HG02642 (cell line): Measurements from ENCODE around the gene MLH1.
"Not testable (repeated sequence)": the region's sequence is repeated elsewhere in the genome, so short reads cannot be mapped to it uniquely, and the experiment has no call there.

Source experiments
- ATAC-seq: cut with Tn5 transposase; IDR thresholded peaks from one replicate; pipeline ENCODE4 v1.9.1; 2021; ENCODE audit warnings: mild to moderate bottlenecking; ENCODE audit not compliant: unreplicated experiment, poor library complexity

MLH1 gene

GRCh38 chr3:37030588-37030987 lies 37.3 kb downstream of the MLH1 start:
- no peak for ATAC-seq

GRCh38 chr3:37031096-37031682 lies 37.9 kb downstream of the MLH1 start:
- ATAC-seq, result no peak

- ATAC-seq, result no peak
Measured at GRCh38 chr3:37032961-37033360, 39.6 kb downstream of the MLH1 start.

DNA sequence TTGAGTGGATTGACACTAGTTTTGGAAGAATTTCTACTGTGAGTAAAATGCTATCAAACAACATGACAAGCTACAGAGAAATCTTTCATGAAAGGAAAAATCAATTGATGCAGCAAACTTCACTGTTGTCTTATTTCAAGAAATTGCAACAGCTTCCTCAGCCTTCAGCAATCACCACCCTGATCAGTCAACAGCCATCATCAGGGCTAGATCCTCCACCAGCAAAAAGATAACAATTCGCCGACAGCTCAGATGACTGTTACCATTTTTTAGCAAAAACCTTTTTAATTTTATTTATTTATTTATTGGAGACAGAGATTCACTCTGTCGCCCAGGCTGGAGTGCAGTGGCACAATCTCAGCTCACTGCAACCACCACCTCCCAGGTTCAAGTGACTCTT lies 44.0 kb downstream of the MLH1 start:
- ATAC-seq, result no peak

DNA sequence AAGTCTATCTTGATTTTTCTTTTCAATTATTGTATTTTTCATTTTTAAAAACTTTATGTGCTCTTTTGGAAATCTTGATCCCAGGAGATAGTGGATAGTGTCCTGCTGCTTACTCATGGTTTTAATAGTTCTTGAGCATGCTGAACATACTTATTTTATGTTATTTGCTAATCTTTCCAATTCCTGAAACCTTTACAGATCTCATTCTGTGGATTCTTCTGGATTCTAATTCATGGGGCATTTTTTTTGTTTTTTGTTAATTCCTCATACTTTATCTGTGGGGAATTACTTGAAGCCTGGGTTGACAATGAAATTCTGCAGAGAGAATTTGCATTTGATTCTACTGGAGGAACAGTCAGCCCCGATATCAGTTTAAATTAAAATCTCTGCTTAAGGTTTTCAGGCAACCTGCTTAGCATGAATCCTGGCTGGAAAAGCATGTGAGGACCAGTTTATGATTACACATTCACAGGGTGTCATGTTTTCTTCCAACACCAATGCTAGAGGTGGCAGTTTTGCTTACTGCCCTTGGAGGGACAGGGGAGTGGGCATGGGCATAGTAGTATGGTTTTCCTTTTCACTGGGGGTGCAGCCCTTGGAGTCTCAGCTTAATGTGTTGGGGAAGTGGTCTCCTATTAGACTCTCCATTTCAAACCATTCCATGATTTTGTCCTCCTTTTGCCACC lies 46.0 kb downstream of the MLH1 start:
- no peak for ATAC-seq

- no peak for ATAC-seq
Measured at GRCh38 chr3:37040231-37040630, 46.9 kb downstream of the MLH1 start.

DNA sequence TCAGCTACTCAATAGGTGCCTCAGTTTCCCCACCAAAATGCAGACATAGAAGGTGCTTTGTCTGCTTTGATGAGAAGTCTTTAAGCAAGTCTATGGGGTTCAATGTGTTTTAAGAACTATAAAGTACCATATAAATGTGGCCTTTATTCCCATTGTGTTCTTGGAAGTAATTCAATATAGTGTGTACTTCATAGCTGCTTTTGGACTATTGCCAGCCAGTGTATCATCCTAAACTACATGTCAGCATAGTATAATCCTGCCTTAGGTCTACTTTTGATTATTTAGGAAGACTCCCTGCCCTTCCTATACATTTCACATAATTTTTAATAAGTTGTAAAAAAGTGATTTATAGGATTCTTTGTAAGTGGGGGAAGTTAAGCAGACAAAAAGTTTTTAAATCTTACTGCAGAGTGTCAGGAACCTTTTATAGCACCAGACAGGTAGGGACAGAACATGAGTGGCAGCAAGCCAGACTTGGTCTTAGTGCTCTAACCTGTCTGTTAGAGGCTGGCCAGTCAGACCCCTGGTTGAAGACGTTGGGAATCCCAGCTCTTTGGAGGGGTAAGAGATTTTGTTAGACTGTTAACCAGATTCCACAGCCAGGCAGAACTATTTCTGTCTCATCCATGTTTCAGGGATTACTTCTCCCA lies 48.4 kb downstream of the MLH1 start:
- ATAC-seq, result no peak

GRCh38 chr3:37042712-37043111 lies 49.4 kb downstream of the MLH1 start:
- ATAC-seq, result not testable (repeated sequence)

GRCh38 chr3:37050282-37050681 lies 57.0 kb downstream of the MLH1 start:
- ATAC-seq, result no peak

GRCh38 chr3:37052860-37053259 lies 59.5 kb downstream of the MLH1 start:
- no peak for ATAC-seq

DNA sequence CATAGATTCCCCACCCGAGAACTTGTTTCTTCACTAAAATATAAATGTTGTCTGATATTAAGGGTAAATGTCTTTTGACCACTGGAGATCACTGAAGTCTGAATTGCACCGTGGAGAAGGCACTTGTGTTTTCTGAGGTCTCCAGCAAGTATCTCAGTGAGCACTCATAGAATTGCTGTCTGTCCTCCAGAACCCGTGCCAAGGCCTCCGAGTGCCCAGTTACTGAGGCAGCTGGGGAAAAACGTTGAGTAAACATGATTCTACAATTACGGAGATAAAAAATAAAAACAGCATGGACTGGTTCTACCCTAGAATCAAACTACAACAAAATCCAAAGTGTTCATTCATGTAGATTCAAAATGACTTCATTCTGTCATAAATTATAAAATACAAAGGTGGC lies 60.0 kb downstream of the MLH1 start:
- ATAC-seq, result no peak

DNA sequence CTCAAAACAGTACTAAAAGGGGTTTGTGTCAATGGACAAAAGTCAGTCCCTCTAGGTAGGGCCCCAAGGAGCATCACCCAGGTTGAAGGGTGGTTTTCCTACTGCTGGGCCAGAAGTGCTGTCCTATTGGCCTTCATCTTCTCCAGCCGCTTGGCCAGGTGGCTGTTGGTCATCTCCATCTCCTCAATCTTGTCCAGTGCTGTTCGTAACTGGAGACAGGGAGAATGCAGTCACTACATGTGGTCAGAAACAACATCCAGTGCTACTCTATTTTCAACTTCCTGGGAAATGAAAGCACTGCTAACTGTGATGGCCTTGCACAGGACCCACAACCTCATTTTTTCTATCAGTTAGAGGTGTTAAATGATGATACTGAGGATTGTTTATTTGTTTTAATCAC lies 60.4 kb downstream of the MLH1 start:
- ATAC-seq, result no peak

DNA sequence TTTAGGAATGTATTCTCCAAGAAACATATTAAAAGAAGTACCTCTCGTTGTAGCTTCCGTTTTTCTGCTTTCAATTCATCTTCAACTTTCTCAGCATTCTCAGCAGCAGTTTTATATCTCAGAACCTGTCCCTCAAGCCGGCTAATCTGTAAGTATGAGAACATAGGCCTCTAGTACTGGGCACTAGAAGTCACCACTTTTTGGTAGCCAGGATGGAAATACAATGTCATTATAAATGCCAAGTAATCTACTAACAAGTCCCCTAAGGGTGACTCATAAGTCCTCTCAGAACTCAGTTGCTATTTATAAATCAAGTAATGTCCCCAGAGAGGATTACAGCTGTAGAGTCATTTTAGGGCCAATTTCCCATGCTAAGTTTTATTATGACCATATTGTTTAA lies 61.1 kb downstream of the MLH1 start:
- peak; percentile 57 for ATAC-seq

GRCh38 chr3:37055077-37055476 lies 61.8 kb downstream of the MLH1 start:
- not testable (repeated sequence) for ATAC-seq

DNA sequence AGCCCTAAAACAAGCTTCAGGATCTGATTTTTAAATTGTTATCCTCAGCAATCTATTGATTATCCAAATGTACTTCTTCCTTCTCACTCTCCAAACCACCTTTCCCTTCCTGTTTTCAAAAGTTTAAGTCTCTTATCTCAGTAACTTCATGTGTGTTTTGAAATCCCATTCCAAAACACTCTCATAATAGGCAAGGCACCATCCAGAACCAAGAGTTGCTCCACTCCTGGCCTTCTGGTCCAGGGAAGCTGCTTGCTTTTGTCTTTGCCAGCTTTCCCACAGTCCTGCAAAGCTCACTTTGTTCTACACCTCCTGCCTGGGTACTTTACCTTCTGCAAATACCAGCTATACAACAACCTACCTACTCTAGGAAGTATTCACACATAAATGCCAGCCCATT lies 63.5 kb downstream of the MLH1 start:
- no peak for ATAC-seq

DNA sequence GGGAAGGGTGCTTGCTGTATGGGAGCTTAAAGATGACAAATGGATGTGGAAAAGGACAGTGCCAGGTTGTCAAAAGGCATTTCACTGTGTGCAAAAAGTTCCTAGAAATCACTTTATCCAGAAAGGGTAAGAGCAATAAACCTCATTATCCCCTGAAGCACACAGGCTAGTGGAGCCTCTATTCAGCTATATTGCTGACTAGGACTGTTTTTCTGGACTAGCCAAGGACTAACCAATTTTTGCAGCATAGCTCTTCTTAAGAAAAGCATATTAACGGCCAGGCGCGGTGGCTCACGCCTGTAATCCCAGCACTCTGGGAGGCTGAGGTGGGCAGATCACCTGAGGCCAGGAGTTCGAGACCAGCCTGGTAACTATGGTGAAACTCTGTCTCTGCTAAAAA lies 64.8 kb downstream of the MLH1 start:
- no peak for ATAC-seq

DNA sequence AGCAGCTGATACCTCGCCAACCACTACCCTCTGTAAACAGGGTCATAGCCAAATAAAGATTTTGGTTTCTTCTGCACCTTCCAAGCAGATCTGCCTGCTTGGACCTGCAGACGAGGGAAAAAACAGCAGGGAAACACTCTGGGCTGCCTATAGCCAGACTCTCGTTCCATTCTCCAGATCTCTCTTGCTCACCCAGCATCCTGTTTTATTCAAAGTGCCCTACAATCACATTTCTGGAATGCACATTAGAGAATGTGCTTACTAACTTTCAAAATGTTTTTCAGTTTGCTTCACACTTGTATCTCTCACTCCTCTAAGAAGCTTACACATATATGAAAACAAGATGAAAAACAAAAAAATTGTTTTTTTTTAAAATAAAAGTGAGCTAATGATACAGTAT lies 71.4 kb downstream of the MLH1 start:
- no peak for ATAC-seq

DNA sequence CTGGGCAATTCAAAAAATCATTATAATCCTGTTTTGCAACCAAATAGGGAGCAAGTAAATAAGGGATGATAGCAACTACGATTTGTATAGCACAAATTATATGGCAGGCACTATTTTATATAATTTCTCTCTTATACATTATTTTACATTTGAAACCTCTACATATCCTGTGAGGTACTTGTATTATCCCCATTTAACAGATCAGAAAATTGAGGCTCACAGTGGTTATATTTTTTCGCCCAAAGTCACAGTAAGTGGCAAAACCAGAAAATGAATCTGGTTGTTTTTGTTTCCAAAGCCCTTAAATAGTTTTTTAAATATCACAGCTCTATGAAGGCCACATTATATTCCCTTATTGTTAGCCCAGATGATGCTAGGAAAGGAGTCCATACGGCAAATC lies 74.3 kb downstream of the MLH1 start:
- no peak for ATAC-seq

DNA sequence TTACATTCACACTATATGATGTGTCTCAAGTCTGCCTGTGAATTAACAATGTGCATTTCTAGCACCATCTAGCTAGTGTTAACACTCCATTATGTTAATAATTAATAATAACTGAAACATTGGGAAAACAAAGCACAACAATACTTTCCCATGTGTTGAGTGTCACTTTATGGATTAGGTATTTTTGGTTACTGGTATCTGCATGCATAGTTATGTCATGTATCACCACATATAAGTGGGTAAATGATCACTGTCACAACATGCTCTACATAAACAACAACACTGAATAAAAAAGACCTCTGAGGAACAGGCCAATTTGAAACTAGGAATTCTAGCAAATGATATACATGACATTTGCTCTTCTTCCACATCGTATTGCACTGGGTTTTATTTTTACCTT lies 74.7 kb downstream of the MLH1 start:
- ATAC-seq, result no peak

DNA sequence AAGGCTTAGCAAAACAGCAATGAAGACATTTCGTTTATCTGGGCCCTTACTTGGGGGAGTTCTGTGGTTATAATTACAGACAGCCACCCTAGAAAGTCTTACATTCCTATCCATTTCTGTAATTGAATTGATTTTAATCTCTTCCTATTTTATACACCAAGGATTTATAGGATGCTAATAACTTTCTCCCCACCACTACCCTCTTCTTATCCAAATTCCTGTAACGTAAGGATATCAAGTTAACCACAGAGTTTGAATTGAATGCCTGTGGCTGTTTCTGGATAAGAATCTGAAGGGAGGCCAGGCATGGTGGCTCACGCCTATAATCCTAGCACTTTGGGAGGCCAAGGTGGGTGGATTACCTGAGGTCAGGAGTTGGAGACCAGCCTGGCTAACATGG lies 78.6 kb downstream of the MLH1 start:
- no peak for ATAC-seq

DNA sequence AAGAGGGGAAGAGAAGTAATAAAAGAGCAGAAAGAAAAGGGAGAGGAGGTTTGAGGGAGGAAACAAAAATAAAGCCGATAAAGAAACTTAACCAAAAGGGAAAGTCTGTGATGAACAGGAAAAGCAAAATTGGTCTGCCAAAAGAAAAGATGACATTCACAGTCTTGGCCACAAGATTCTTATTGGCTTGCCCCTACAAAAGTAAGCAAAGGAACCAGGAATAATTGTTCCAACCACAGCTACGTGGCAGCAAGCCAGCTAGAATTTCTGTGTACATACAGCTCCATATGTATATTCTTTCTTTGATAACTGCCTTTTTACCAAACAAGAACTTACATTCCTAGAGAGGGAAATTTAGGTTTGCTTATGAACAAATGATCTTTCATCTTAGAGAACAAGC lies 79.6 kb downstream of the MLH1 start:
- no peak for ATAC-seq

GRCh38 chr3:37074178-37074577 lies 80.9 kb downstream of the MLH1 start:
- no peak for ATAC-seq
